Left ventricle myocardium inferior (tissue), 1 donor: ENCODE results near the gene EEFSEC. TPM values are rescaled to one million over a fixed set of nuclear protein-coding genes. Genes with fewer than 3 reads are reported as not detected.

ENCODE experiments used
- DNase-seq: peaks from one replicate; pipeline ENCODE4 v3.0.0-alpha.2; 2020
- H3K27ac ChIP-seq: fragments of 200-600 bp; replicated peaks from 2 replicates; pipeline ENCODE4 v1.8.0; 2021
- H3K27me3 ChIP-seq: fragments of 200-600 bp; 2 replicates; pipeline ENCODE4 v1.8.0; 2021; ENCODE audit warnings: low read depth
- H3K36me3 ChIP-seq: fragments of 200-600 bp; 2 replicates; pipeline ENCODE4 v1.8.0; 2021
- H3K4me1 ChIP-seq: fragments of 200-600 bp; 2 replicates; pipeline ENCODE4 v1.8.0; 2021
- H3K4me3 ChIP-seq: fragments of 200-600 bp; 2 replicates; pipeline ENCODE4 v1.8.0; 2021; ENCODE audit warnings: mild to moderate bottlenecking, moderate library complexity
- H3K9me3 ChIP-seq: fragments of 200-600 bp; replicated peaks from 2 replicates; pipeline ENCODE4 v1.8.0; 2021
- intact Hi-C: fragments of 100-400 bp; cut with micrococcal nuclease; formaldehyde crosslinking; loops from one replicate; pipeline ENCODE4 v1.11.0; 2022
- total RNA-seq: library from RNA; stranded (reverse); fragmentation: NEBNext Ultra II Directional; extraction: Animal tissue kit (Norgen Biotek cat#: 25700); gene quantifications from one replicate; pipeline ENCODE4 v1.2.1, GENCODE V29; 2021
- TF ChIP-seq, protein P1 (sequence below): fragments of 200-600 bp; IDR thresholded peaks from 2 replicates; pipeline ENCODE4 v1.8.0; 2021; ENCODE audit warnings: antibody characterized with exemption, mild to moderate bottlenecking, borderline replicate concordance
- donor health status: DM: no; HTN: yes; CAD: no; lungs with severe emphysema.

EEFSEC gene
- total RNA-seq, 1 donor from 2014 or later = 23.7 TPM

GRCh38 chr3:128454310-128454618 is 301.0 kb downstream of the EEFSEC start:
- H3K27ac ChIP-seq = no peak overlapping the region
- H3K4me1 ChIP-seq = no peaks in the 10 kb centered on the region
- TF ChIP-seq, protein P1, sequence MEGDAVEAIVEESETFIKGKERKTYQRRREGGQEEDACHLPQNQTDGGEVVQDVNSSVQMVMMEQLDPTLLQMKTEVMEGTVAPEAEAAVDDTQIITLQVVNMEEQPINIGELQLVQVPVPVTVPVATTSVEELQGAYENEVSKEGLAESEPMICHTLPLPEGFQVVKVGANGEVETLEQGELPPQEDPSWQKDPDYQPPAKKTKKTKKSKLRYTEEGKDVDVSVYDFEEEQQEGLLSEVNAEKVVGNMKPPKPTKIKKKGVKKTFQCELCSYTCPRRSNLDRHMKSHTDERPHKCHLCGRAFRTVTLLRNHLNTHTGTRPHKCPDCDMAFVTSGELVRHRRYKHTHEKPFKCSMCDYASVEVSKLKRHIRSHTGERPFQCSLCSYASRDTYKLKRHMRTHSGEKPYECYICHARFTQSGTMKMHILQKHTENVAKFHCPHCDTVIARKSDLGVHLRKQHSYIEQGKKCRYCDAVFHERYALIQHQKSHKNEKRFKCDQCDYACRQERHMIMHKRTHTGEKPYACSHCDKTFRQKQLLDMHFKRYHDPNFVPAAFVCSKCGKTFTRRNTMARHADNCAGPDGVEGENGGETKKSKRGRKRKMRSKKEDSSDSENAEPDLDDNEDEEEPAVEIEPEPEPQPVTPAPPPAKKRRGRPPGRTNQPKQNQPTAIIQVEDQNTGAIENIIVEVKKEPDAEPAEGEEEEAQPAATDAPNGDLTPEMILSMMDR = no peak
- peaks cover 51% of the 10 kb centered on the region for H3K27me3 ChIP-seq
- no peak overlapping the region for H3K4me3 ChIP-seq
- H3K36me3 ChIP-seq = no peaks in the 10 kb centered on the region
- no peaks in the 10 kb centered on the region for H3K9me3 ChIP-seq
- DNase-seq = no peak
- intact Hi-C loops = no loop called here

- H3K9me3 ChIP-seq = no peaks in the 10 kb centered on the region
- H3K27ac ChIP-seq = no peak overlapping the region
- intact Hi-C loops = no loop called here
- no peaks in the 10 kb centered on the region for H3K36me3 ChIP-seq
- DNase-seq = no peak
- H3K27me3 ChIP-seq = peaks cover 51% of the 10 kb centered on the region
- no peak overlapping the region for H3K4me3 ChIP-seq
- TF ChIP-seq, protein P1 = no peak
- no peaks in the 10 kb centered on the region for H3K4me1 ChIP-seq
Observed at GRCh38 chr3:128455116-128455515, 301.8 kb downstream of the EEFSEC start.

DNA sequence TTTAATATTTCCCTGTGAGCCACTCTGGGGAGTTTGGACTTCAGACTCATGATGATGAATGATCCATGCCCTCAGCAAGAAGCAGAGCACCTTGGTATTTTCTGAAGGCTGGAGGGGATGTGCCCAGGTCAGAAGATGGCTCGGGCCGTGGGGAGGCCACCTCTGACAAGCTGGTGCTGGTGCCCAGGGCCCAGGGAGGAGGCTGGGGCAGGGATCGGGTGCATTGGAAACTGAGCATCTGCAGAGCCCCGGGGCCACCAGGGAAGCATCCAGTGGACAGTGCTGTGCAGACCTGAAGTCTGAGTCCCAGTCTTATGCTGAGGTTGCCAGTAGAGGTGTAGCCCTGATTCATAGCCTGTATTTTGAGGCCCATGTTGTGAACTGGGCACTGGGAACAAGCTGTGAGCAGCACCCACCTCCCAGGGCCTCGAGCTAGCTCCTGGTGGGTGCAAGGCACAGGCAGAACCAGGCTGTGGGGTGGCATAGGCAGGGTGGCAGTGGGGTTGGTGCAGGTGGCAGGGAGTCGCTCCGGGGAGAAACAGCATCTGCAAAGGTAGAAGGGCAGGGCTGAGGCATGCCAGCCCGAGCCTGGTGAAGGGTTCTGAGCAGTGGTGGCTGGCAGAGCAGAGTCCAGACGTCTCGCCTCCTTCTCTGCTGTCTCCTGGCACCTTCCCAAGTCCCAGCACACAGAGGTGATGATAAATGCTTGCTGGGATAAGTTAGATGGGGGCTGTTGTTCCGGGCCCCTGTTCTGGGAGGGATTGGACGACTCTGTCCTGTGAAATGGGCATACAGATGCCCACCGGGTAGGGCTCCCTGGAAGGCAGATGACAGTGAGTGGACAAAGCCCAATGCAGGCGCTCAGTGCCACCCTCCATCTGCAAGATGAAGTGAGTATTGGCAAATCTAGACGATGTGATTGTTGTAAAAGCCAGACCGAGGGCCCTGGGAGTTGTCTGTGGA is 302.8 kb downstream of the EEFSEC start:
- Histone ChIP-seq H3K9me3 (no peaks in the 10 kb centered on the region), H3K4me1 (no peaks in the 10 kb centered on the region), H3K36me3 (no peaks in the 10 kb centered on the region), H3K27me3 (peaks cover 51% of the 10 kb centered on the region), H3K4me3 (no peak overlapping the region), H3K27ac (no peak overlapping the region)
- TF ChIP-seq, protein P1 = no peak
- intact Hi-C loops = no loop called here
- DNase-seq = no peak

- Histone ChIP-seq H3K27ac (no peak overlapping the region), H3K27me3 (peaks cover 51% of the 10 kb centered on the region), H3K4me3 (no peak overlapping the region), H3K36me3 (no peaks in the 10 kb centered on the region), H3K9me3 (no peaks in the 10 kb centered on the region), H3K4me1 (no peaks in the 10 kb centered on the region)
- TF ChIP-seq, protein P1 = no peak
- intact Hi-C loops = no loop called here
- no peak for DNase-seq
Observed at GRCh38 chr3:128456776-128457715, 303.8 kb downstream of the EEFSEC start.

GRCh38 chr3:128457937-128458336 is 304.7 kb downstream of the EEFSEC start:
- intact Hi-C loops = no loop called here
- H3K9me3 ChIP-seq = no peaks in the 10 kb centered on the region
- H3K27me3 ChIP-seq = peaks cover 51% of the 10 kb centered on the region
- no peak for DNase-seq
- no peak overlapping the region for H3K27ac ChIP-seq
- H3K36me3 ChIP-seq = no peaks in the 10 kb centered on the region
- TF ChIP-seq, protein P1 = no peak
- no peaks in the 10 kb centered on the region for H3K4me1 ChIP-seq
- H3K4me3 ChIP-seq = no peak overlapping the region
